GM19351 (cell line): ENCODE results near the gene MYEOV.

Experiments used
- ATAC-seq: cut with Tn5 transposase; IDR thresholded peaks from one replicate; pipeline ENCODE4 v1.9.1; 2021; ENCODE audit warnings: mild to moderate bottlenecking, moderate library complexity; ENCODE audit not compliant: unreplicated experiment

Gene MYEOV

DNA sequence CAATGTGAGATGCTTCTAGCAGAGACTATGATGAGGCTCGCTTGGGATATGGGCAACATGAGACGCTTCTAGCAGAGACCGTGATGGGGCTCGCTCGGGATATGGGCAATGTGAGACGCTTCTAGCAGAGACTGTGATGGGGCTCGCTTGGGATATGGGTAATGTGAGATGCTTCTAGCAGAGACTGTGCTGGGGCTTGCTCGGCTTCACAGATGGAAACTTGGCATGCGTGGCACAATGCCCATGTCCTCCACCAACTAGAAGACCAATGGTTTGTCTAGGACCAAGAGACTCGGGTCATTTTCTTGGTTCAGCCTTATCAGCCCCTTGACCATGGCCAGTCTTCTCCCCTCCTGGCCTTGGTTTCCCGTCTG, 7.1 kb downstream of the MYEOV start:
- ATAC-seq: no peak

DNA sequence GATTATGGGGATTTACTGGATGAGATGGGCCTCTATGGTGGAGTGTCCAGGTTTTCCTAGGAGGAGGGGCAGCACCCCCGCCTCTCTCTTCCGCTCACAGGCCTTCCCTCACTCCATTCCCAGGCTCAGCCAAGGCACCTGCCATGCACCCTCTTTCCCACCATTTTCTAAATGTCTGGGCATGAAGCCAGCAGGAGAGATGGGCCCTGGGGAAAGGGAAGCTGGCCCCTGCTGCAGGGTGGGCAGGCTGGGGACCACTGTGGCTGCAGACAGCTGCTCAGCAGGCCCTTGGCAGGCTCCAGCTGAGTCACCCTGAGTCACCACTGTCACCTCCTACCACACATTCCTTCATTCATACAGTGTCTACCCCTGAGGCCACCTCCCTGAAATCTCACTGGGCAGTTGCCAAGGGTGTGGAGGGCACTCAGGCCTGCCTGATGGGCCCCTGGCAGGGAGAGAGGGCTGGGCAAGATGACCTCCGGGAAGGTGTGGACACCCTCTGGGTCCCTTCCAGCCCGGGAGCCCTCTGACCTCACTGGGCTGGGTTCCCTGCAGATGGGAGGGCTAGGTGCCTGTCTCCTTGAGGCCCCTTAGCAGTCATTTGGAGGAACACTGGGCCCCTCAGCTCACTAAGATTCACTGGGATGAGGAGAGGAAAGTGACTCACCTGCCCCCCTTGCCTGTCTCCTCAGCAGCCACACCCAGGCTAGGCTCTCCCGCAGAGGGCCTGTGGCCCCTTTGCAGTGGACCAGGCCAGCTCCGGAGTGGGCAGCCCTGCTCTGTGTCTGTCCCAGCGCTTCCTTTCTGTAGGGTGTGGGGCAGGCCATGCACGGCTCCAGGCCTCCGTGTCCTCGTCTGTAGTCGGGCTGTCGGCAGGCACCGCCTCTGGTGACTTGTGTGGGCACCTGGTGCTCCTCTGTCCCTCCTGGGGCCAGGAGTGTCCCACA, 7.8 kb downstream of the MYEOV start:
- ATAC-seq: no peak

DNA sequence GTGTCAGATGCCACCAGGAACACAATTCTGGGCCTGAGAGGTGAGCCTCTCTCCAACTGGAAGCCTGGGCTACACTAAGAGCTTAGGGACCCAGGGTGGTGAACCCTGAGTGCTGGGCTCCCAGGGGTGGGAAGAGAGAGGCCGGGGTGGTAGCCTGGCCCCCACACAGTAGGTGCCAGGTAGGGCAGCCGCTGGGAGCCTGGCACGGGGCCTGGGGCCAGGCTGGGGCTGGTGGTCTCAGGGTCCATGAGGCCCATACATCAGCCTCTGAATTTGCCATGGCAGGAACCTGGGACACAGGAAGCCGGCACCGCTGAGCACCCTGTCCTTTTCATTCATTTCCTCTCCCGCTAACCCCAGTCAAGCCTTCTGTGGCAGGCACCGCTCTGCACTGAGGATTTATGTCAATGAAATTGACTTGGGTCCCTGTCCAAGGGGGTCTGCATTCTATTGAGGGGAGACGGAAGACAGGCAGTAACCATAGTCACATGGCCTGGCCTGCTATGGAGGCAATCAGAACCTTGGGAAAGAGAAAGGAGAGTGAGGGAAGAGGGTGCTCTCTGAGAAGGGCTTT, 8.6 kb downstream of the MYEOV start:
- ATAC-seq: no peak

DNA sequence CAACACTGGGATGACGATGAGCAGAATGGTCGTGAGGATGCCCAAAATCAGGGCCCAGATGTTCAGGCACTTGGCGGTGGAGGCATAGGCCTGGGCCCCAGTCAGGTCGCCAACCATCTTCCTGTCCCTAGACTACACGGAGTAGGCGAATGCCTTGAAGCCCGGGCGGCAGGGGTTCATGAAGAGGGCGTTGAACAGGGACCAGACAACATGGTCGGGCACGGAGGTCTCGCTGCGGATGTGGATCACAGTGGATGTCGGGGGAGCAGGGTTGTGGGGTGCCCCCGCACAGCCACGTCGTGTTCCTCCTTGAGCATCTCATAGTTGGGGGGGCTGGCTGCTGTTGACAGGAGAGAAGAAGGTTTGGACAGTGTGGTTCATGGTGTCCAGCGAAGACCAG, 9.5 kb downstream of the MYEOV start:
- no peak for ATAC-seq

DNA sequence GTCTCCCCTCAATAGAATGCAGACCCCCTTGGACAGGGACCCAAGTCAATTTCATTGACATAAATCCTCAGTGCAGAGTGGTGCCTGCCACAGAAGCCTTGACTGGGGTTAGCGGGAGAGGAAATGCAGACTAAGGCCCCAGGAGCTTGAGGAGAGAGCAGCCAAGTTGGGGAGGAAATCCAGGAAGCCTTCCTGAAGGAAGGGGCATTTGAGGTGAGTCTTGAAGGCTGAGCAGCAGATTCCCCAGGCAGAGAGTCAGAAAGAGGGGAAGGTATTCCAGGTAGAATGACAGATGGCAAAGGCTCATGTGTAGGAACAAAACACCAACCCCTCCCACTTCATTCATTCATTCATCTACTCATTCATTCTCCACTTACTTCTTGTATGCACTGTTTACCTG, 10.3 kb downstream of the MYEOV start:
- no peak for ATAC-seq

DNA sequence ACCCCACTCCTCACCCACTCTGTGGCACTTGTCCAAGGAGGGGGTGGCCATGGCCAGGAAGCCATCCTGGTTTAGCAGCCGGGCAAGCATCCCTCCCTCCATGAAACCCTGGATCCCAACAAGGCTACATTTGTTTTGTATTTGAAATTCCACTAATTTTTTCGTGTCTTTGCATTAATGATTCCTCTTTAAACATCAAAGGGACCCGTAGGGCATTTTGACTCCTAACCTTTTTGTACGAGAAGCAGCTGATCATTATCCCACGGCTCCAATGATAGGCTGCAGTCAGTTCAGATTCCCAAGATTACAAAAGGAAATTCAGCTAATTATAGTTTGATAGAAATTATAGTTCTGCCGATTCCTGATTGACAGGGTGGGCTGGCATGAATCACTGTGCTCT, 10.7 kb downstream of the MYEOV start:
- ATAC-seq: no peak

DNA sequence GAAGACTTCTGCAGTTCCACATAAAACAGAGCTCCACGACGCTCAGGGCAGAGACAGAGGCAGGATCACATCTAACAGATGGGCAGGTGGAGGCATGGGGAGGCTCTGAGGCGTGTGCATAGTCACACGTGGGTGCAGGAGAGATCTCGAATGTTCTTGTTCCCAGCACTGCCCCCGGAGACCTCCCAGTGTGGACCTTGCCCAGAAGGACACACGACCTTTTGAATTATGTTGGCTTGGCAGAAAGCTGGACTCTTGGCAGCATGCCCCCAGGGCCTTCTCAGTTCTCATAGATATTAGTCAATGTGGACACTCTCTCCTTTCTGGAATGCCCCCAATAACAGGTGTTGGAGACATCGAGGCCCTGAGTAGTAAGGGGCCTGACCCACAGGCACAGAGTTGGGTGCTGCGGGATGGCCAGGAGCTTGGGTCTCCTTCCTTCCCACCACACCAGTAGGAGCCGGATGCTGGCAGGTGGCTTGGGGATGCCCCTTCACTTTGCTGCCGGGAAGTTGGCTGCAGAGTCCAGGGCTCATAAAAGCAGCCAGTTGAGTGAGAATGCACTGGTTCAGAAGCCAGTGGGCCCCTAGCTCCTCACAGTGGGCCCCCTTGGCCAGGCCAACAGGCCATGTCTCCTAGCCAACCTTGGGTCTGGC, 12.1 kb downstream of the MYEOV start:
- ATAC-seq: no peak

DNA sequence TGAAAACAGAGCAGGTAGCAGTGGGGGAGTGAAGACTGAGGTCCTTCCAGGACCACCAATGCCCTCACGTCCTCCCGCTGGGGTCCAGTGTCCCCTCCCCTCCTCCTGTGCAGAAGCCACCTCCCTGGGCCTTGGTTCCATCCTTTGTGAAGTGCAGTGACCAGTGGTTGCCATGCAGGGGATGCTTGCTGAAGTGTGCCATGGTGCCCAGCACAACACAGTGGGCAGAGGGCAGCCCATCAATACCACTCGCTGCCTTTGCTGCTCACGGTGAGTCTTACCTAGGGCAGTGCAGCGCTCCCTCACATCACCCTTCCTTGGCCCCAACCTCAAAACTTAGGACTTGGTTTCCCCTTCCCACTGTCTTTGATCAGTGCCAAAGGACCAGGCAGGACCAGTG, 12.9 kb downstream of the MYEOV start:
- no peak for ATAC-seq

DNA sequence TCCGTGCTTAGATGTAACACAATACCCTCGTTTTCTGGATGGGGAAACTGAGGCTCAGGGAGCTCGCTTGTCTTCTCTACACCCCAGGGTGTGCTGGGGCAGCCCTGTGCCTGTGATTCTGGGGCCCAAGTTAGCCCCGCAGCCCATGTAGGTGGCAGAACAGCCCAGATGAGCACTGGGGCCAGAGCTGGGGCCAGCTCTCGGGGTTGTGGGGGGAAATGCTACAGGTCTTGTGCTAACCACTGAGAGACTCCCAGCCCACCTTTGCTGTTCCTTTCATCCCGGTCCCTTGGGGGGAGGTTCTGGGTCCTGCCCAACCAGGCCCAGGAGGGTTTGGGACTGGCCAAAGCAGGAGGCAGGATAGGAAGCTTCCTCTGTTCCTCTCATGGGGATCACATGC, 13.5 kb downstream of the MYEOV start:
- ATAC-seq: no peak

DNA sequence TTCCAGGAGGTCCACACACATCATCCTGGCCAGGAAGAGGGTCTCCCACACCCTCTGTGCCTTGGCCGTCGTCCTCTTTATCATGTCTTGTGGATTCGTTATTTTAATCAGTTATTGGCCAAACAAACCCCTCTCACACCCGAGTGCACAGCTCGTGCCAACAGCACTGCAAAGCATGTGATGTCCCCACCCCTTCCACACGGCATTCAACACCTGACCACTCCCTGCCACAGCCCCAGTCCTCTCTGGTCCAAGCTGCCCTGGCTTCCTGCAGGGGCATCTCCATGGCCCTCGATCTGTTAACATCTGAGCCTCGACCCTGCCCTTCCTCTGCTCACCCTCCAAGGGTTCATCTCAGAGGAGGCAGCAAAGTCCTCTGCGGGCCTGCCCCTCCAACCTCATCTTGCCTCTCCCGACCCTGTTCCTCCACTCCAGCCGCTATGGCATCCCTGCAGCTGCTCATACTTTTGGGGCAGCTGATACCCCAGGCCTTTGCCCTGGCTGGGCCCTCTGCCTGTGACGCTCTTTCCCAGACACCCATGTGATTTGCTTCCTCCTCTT, 14.0 kb downstream of the MYEOV start:
- ATAC-seq: no peak

DNA sequence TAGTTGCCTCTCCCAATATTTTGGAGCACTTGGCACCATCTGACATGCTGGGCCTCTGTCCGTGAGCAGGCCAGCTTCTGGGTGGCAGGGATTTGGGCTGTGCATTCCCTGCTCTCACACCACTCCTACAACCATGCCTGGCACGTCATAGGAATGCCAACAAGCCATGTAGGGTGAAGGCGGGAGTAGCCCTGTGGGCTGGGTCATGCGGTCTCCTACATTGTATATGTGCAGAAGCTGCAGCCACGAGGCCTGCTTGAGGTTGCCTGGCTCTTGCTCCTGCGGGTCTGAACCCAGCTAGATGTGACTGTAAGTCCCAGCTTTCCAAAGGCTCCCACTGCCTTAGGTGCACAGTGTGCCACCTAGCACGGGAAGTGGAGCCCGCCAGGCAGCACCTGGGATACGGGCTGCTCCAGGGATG, 14.5 kb downstream of the MYEOV start:
- ATAC-seq: no peak

DNA sequence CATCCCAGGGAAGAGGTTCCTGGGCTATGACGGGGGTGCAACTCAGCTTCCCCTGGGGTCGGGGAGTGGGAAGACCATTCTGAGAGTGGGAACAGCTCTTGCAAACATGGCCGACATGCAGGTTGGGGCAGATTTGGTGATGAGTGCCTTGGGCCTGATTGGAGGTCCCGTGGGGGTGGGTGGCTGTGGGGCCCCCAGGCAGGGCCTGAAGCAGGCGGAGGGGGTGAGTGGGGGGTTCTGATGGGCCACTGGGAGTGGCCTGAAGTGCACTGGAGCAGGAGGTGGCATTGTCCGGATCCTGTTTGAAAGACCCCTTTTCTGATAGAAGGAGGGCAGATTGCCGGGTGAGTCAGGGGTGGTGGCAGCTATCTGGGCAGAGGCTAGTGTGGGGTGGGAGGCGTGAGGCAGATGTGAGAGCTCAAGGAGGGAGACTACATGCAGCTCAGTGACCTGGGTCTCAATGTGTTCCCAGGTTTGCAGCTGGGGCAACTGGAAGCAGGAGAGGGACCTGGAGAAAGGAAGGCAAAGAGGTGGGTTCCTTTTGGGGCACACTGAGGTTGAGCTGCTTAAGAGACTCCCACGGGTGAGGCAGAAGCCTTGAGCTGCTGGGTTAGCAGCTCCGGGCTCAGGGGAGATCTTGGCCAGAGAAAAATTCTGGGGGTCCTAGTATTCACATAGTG, 15.1 kb downstream of the MYEOV start:
- ATAC-seq: no peak

DNA sequence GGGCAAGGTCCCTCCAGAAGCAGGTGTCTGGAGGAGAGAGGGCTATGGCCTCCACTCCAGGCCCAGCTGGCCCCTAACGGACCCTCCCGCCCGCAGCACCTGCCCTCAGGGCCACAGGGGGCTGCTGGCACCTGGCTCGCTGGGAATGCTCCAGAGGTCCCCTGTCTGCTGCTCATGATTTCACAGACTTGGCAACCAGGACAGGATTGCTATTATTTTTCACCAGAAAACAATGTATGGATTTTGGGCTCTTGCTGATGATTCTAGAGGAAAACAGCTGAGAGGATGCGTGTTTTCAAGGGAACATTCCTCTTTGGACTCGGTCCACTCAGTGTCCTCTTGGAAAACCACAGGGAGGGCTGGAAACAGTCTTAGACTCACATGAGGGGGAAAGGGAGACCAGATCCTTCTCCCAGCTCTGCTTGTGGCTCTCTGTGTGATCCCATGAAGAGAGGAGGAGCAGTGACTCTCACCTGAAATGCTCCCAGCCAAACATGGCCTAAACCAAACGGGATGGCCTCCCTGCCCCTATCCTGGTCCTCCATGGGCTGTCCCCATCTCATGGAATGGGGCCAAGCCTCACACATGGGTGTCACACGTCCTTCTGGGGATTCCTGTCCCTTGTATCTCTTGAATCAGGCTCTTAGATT, 15.8 kb downstream of the MYEOV start:
- no peak for ATAC-seq

DNA sequence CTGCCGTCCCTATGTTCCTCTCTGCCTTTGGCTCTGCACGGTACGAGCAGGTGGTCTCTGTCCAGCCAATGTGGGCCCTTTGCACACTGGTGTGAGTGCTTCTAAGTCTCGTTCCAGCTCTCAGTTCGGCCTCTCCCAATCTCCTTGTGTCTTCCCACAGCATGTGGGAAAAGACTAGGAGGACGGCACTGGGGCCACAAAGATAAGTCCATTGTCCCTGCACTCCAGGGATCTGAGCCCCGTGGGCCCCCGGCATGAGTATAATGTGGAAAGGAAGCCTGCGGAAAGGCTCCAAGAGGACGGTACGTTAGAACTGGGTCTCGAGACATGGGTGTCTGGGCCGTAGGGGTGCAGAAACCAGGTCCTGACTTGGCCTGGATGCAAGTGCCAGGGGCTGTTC, 16.4 kb downstream of the MYEOV start:
- ATAC-seq: no peak

DNA sequence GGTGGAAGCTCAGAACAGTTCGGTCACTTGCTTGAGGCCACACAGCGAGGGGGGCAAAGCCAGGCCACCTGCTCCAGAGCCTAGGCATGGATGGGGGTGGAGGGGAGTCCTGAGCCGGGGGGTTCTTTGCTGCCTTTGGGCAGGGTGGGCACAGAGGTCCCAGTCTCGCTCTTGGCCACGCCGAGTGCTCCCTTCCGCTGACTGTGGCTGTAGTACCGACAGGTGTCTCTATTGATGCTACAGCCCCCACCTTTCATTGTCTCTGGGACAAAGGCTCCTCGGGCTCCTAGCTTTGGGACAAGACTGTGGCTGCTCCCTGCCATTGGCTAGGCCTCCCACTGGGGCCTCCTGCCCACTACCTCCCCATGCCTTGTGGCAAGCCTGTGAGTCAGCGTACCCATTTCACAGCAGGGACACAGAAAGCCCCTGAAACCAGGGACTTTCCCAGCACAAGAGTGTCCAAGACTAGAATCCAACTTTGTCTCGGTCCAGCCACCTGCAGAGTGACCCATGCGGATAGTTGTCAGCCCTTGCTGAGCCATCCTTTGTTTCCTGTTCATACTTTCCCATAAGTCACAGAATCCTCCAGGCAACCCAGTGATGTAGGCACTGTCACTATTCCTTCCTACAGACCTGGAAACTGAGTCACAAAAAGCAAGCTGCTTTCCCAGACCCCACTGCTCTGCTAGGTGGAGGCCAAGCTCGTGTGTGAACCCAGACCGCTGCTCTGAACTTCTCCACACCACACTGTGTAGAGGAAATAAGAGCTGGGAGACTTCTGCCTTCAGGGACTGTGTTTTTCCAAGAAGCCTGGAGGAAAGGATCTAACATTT, 17.2 kb downstream of the MYEOV start:
- ATAC-seq: no peak

DNA sequence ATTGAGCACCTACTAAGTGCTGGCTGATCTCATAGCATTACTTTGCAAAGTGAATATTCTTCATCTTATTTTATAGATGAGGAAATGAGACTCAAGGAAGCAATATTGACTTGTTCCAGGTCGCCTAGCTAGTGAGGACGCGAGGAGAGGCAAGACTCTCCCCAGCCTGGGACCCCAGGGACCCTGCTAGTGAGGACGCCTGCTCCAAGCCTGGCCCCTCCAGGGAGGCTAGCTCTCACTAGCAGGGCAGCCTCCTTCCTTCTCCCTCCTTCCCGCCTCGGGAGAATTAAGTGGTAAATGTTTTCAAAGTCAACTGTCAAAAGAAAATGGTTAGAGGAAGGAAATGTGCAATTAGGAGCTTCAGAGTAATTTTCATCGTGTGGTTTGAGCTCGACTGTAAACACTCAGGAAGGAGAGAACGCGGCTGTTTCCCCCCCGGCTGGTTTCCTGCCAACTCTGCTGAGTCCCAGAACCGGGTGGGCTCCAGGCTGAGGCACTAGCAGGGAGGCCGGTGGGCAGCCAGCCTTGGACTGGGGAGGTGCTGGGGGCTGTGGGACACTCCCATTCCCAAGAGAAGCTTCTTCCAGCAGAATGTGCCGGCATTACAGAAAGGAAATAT, 17.9 kb downstream of the MYEOV start:
- no peak for ATAC-seq

DNA sequence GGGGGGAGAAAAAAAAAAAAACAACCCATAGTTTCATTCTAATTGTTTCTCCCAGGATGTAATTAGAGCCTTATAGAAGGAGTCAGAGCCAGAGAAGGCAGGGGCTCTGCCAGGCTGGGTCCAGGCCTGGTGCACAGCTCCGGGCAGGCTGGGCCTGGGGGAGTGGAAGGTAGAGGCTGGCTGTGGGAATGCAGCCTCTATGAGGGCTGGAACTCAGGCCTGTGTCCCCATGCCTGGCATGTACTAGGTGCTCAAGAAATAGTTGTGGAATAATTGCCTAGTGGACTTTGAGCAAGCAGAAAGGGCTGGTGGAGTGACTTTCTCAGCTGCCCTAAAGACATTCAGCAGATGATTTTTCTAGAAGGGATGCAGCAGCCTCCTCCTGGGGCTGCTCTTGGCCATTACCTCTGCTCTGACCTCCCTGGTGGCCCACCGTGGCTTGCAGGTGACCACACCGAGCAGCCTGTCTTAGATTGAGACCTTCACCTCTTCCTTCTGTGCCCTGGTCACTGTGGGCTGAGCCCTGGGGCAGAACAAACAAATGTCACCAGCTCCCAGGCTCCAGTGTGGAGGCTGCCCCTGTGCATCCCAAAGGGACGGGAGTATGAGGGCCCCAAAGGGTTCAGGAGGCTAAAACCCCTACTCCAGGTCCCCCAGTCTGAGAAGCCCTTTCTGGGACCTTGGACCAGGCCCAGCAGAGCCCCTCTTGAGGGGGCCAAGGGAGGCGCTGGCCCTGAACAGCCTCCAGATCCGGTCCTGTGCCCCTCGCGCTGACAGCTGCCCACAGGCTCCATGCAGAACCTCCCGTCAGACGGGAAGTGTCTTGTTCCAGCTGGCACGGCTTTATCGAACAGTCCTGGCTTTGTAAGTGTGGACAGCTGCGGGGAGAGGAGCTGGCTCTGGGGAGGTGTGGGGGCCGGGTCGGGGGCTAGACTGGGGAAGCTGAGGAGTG, 18.8 kb downstream of the MYEOV start:
- ATAC-seq: no peak

DNA sequence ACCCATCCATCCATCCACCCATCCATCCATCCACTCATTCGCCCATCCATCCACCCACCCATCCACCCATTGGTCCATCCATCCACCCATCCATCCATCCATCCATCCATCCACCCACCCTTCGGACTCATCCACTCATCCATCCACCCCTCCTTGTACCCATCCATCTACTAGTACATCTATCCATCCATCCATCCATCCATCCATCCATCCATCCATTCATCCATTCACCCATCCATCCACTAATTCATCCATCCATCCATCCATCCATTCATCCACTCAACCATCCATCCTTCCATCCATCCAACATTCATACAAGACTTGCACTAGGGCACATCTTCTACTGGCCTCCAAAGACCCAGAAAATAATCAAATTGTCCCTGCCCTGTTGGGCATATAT, 20.0 kb downstream of the MYEOV start:
- no peak for ATAC-seq
